Ascending aorta (tissue), 2 donors: ENCODE measurements around the gene ENOX1. TPM values are rescaled to one million over a fixed set of nuclear protein-coding genes. Genes with fewer than 3 reads are reported as not detected.

Source experiments
- DNase-seq, 2 donors: peaks; one replicate each; pipeline ENCODE4 v3.0.0-alpha.2; 2019; ENCODE audit warnings: low spot score in 2 of 2
- H3K27ac ChIP-seq, 2 donors: fragments of 200-600 bp; sonication (generic); one replicate each; pipeline ENCODE4 v1.5.1; 2016 to 2017; ENCODE audit warnings: mild to moderate bottlenecking in 1 of 2
- H3K27me3 ChIP-seq: fragments of 200-600 bp; sonication (generic); one replicate; pipeline ENCODE4 v1.5.1; 2017
- H3K36me3 ChIP-seq, 2 donors: fragments of 200-600 bp; sonication (generic); one replicate each; pipeline ENCODE4 v1.5.1; 2016
- H3K4me1 ChIP-seq, 2 donors: fragments of 200-600 bp; sonication (generic); one replicate each; pipeline ENCODE4 v1.5.1; 2016 to 2017; ENCODE audit warnings: mild to moderate bottlenecking in 1 of 2
- H3K4me3 ChIP-seq, 2 donors: fragments of 200-600 bp; sonication (generic); one replicate each; pipeline ENCODE4 v1.5.1; 2016 to 2017; ENCODE audit warnings: mild to moderate bottlenecking in 1 of 2
- H3K9me3 ChIP-seq, 2 donors: fragments of 200-600 bp; sonication (generic); one replicate each; pipeline ENCODE4 v1.5.1; 2016
- intact Hi-C: fragments of 100-400 bp; cut with DNase I; formaldehyde crosslinking; loops from one replicate; pipeline ENCODE4 v1.15.1; 2023
- total RNA-seq: library from RNA; depleted of rRNA; stranded (reverse); fragments of >200 nt; gene quantifications from one replicate; pipeline ENCODE4 v1.1.0, GENCODE V29; 2016
- TF ChIP-seq, protein P1 (sequence below), 3 experiments: fragments of 200-600 bp in 2 of 3; fragments of 450-650 bp in 1 of 3; sonication (generic) in 2 of 3; IDR thresholded peaks; one replicate each; pipeline ENCODE4 v1.5.1; 2016 to 2019; ENCODE audit warnings: antibody characterized with exemption in 3 of 3, mild to moderate bottlenecking in 1 of 3, moderate library complexity in 1 of 3

ENOX1 gene
- total RNA-seq, 1 donor from 2014 or later, result 0.21 TPM

- intact Hi-C loops, result no loop called here
Measured at GRCh38 chr13:43675577-43675976, 111.2 kb downstream of the ENOX1 start.

DNA sequence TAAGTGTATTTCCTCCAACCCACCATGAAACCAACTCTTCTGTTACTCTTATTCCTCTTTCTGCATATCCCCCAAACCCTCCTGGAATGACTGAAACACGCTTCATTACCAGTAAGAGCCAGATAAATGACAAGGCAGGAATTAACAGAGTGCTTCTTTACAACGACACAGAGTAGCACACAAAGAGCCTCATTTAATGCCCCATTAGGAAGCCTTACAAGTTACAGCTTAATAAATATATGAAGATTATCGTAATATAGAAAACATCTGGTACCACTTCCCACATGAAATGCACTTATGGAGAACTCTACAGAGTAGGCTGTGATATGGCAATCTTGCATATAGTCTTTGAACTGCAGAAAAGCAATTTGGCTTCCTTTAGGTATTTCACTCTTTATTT, 116.8 kb downstream of the ENOX1 start:
- Histone ChIP-seq H3K27ac (no peak overlapping the region), H3K36me3 (no peaks in the 10 kb centered on the region), H3K9me3 (no peaks in the 10 kb centered on the region), H3K4me3 (no peak overlapping the region), H3K27me3 (no peaks in the 10 kb centered on the region), H3K4me1 (no peaks in the 10 kb centered on the region)
- intact Hi-C loops, result no loop called here
- TF ChIP-seq, protein P1, sequence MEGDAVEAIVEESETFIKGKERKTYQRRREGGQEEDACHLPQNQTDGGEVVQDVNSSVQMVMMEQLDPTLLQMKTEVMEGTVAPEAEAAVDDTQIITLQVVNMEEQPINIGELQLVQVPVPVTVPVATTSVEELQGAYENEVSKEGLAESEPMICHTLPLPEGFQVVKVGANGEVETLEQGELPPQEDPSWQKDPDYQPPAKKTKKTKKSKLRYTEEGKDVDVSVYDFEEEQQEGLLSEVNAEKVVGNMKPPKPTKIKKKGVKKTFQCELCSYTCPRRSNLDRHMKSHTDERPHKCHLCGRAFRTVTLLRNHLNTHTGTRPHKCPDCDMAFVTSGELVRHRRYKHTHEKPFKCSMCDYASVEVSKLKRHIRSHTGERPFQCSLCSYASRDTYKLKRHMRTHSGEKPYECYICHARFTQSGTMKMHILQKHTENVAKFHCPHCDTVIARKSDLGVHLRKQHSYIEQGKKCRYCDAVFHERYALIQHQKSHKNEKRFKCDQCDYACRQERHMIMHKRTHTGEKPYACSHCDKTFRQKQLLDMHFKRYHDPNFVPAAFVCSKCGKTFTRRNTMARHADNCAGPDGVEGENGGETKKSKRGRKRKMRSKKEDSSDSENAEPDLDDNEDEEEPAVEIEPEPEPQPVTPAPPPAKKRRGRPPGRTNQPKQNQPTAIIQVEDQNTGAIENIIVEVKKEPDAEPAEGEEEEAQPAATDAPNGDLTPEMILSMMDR (IDR thresholded peaks at IDR 0.05), result no peak
- DNase-seq, result no peak

More at GRCh38 chr13:43675577-43675976, 111.2 kb downstream of the ENOX1 start:
- TF ChIP-seq, protein P1 (IDR thresholded peaks at IDR 0.05), result no peak
- H3K27ac ChIP-seq, result no peak overlapping the region
- H3K4me3 ChIP-seq, result no peak overlapping the region
- no peaks in the 10 kb centered on the region for H3K4me1 ChIP-seq
- H3K9me3 ChIP-seq, result no peaks in the 10 kb centered on the region
- DNase-seq, result no peak
- H3K27me3 ChIP-seq, result no peaks in the 10 kb centered on the region
- H3K36me3 ChIP-seq, result no peaks in the 10 kb centered on the region

DNA sequence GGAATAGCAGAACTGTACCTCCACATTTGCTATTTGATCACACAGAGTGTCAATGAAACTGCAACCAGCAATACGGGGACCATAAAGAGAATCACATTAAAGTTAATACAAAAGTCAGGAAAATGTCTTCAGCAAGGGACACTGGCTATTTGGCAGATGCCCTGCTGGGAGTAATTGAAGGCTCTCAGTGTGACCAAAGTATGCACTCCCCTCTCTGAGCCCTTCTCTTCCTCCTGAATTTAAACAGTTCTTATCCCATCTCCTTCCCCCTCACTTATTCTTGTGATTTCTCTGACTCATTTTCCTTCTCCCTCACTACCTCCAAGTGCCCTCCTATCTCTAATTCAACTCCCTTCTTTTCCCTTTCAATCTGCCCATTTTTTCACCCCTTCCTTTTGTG, 117.7 kb downstream of the ENOX1 start:
- DNase-seq, result no peak

GRCh38 chr13:43666403-43666802, 120.4 kb downstream of the ENOX1 start:
- no peak for DNase-seq
- intact Hi-C loops, result no loop called here
- H3K9me3 ChIP-seq, result no peaks in the 10 kb centered on the region

More for the DNA sequence above, 117.7 kb downstream of the ENOX1 start:
- no peaks in the 10 kb centered on the region for H3K9me3 ChIP-seq
- intact Hi-C loops, result no loop called here
- no peaks in the 10 kb centered on the region for H3K4me1 ChIP-seq
- TF ChIP-seq, protein P1 (IDR thresholded peaks at IDR 0.05), result no peak
- H3K27ac ChIP-seq, result no peak overlapping the region
- no peaks in the 10 kb centered on the region for H3K36me3 ChIP-seq
- no peaks in the 10 kb centered on the region for H3K27me3 ChIP-seq
- no peak overlapping the region for H3K4me3 ChIP-seq

GRCh38 chr13:43665388-43665787, 121.4 kb downstream of the ENOX1 start:
- TF ChIP-seq, protein P1 (IDR thresholded peaks at IDR 0.05), result no peak
- H3K9me3 ChIP-seq, result no peaks in the 10 kb centered on the region
- no peak overlapping the region for H3K4me3 ChIP-seq
- no peaks in the 10 kb centered on the region for H3K27me3 ChIP-seq
- intact Hi-C loops, result no loop called here
- H3K27ac ChIP-seq, result no peak overlapping the region
- H3K4me1 ChIP-seq, result no peaks in the 10 kb centered on the region
- no peak for DNase-seq
- H3K36me3 ChIP-seq, result no peaks in the 10 kb centered on the region

More at GRCh38 chr13:43666403-43666802, 120.4 kb downstream of the ENOX1 start:
- Histone ChIP-seq H3K36me3 (no peaks in the 10 kb centered on the region), H3K27me3 (no peaks in the 10 kb centered on the region), H3K4me3 (no peak overlapping the region), H3K4me1 (no peaks in the 10 kb centered on the region), H3K27ac (no peak overlapping the region)
- TF ChIP-seq, protein P1 (IDR thresholded peaks at IDR 0.05), result no peak

- no peaks in the 10 kb centered on the region for H3K36me3 ChIP-seq
Measured at GRCh38 chr13:43664700-43665191, 122.0 kb downstream of the ENOX1 start.

More at GRCh38 chr13:43664700-43665191, 122.0 kb downstream of the ENOX1 start:
- no peaks in the 10 kb centered on the region for H3K27me3 ChIP-seq
- H3K9me3 ChIP-seq, result no peaks in the 10 kb centered on the region
- TF ChIP-seq, protein P1 (IDR thresholded peaks at IDR 0.05), result no peak
- no peak overlapping the region for H3K27ac ChIP-seq
- intact Hi-C loops, result no loop called here
- H3K4me3 ChIP-seq, result no peak overlapping the region
- H3K4me1 ChIP-seq, result no peaks in the 10 kb centered on the region
- no peak for DNase-seq
